ENCODE data around the gene FHOD3.

DNA sequence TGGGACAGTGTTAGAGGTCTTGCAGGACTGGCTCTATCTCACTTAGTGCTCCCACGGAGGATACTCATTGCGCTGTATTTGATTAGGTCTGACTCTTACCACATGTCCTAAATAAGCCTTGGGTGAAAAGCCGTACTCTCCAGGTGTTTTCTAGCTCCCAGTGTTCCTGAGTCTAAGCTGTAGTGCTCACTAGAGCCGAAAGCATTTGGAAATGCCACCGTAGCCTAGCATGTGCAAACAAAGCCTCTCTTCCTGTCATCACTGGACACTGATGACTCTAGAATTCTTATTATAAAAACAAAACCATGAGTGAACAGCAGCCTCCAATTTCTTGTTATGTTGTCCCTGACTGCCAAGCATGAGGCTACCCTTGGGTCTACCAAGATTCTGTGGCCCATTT, 325.1 kb downstream of the FHOD3 start:
- TF ChIP-seq, protein P1, sequence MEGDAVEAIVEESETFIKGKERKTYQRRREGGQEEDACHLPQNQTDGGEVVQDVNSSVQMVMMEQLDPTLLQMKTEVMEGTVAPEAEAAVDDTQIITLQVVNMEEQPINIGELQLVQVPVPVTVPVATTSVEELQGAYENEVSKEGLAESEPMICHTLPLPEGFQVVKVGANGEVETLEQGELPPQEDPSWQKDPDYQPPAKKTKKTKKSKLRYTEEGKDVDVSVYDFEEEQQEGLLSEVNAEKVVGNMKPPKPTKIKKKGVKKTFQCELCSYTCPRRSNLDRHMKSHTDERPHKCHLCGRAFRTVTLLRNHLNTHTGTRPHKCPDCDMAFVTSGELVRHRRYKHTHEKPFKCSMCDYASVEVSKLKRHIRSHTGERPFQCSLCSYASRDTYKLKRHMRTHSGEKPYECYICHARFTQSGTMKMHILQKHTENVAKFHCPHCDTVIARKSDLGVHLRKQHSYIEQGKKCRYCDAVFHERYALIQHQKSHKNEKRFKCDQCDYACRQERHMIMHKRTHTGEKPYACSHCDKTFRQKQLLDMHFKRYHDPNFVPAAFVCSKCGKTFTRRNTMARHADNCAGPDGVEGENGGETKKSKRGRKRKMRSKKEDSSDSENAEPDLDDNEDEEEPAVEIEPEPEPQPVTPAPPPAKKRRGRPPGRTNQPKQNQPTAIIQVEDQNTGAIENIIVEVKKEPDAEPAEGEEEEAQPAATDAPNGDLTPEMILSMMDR (IDR thresholded peaks at IDR 0.05): no peak
- TF ChIP-seq POLR2A (IDR thresholded peaks at IDR 0.05; ENCODE audit: low read depth): no peak

Data from esophagus muscularis mucosa (tissue), 3 donors.